ENCODE measurements around the gene CCNY.

- no peak for TF ChIP-seq CTCF (conservative IDR thresholded peaks at IDR 0.05 in 1 of 2, IDR thresholded peaks at IDR 0.05 in 1 of 2; ENCODE audit: extremely low read depth in 1 of 2, insufficient read depth in 1 of 2, low read depth in 1 of 2, low read length in 2 of 2)
- no peak for TF ChIP-seq EZH2 (IDR thresholded peaks at IDR 0.05; ENCODE audit: borderline replicate concordance, low read length)
Measured at GRCh38 chr10:35442028-35442427, 105.7 kb downstream of the CCNY start.

Measured in mammary epithelial cell (primary cell).